ENCODE data around the gene KHDC4. TPM values are rescaled to one million over a fixed set of nuclear protein-coding genes. Genes with fewer than 3 reads are reported as not detected.

The KHDC4 gene
- total and polyA plus RNA-seq, 2 of the 13 experiments (the other 11 are each of a cell fraction or from before 2014, with no cell fraction given), result 33.5 to 92.0 TPM

DNA sequence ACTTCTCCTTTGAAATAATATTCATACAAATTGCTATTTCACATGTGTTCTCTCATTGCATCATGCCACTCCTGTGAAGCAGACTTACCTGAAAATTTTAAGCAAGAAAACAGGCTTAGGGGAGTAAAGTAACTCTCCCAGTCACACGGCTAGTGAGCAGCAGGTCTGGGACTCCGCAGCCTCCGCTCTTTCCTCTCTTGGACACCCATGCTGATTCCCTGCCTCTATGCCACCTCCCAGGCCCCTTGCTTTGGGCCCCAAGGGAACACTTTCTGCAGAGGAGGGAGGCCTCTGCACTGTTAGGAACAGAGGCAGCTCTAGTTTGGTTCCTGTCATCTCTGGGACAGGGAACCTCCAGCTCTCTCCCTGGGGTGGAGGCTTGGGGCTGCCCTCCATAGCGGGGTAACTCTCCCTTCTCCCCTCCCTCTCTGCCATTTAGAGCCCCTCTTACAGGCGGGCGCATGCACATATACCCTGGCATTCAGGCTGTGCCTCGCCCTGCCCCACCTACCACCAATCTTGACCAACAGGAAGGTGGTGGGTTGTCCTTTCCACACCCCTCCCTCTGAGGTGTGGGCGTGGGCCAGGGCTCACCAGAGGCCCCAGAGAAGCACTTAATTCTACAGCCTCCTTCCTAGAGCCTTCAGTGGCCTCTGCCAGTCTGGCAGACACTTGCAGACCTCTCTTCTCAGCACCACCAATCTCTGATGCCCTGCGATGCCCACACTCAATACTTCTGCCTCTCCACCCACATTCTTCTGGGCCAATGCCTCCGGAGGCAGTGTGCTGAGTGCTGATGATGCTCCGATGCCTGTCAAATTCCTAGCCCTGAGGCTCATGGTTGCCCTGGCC lies 7.0 kb upstream of the KHDC4 start, which contains the start of gene RXFP4 (continued):
- TF ChIP-seq ZNF788 (CRISPR knock-in tag; IDR thresholded peaks at IDR 0.05; ENCODE audit: borderline replicate concordance), result no peak
- no peak for TF ChIP-seq MAFF (IDR thresholded peaks at IDR 0.05; ENCODE audit: low read depth, low read length)
- TF ChIP-seq, protein P1, sequence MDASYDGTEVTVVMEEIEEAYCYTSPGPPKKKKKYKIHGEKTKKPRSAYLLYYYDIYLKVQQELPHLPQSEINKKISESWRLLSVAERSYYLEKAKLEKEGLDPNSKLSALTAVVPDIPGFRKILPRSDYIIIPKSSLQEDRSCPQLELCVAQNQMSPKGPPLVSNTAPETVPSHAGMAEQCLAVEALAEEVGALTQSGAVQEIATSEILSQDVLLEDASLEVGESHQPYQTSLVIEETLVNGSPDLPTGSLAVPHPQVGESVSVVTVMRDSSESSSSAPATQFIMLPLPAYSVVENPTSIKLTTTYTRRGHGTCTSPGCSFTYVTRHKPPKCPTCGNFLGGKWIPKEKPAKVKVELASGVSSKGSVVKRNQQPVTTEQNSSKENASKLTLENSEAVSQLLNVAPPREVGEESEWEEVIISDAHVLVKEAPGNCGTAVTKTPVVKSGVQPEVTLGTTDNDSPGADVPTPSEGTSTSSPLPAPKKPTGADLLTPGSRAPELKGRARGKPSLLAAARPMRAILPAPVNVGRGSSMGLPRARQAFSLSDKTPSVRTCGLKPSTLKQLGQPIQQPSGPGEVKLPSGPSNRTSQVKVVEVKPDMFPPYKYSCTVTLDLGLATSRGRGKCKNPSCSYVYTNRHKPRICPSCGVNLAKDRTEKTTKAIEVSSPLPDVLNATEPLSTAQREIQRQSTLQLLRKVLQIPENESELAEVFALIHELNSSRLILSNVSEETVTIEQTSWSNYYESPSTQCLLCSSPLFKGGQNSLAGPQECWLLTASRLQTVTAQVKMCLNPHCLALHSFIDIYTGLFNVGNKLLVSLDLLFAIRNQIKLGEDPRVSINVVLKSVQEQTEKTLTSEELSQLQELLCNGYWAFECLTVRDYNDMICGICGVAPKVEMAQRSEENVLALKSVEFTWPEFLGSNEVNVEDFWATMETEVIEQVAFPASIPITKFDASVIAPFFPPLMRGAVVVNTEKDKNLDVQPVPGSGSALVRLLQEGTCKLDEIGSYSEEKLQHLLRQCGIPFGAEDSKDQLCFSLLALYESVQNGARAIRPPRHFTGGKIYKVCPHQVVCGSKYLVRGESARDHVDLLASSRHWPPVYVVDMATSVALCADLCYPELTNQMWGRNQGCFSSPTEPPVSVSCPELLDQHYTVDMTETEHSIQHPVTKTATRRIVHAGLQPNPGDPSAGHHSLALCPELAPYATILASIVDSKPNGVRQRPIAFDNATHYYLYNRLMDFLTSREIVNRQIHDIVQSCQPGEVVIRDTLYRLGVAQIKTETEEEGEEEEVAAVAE (CRISPR knock-in tag; IDR thresholded peaks at IDR 0.05; ENCODE audit: borderline replicate concordance), result 0 out of 2 replicates have a peak, but pooled peaks have one; percentile 11
- TF ChIP-seq, protein P2, sequence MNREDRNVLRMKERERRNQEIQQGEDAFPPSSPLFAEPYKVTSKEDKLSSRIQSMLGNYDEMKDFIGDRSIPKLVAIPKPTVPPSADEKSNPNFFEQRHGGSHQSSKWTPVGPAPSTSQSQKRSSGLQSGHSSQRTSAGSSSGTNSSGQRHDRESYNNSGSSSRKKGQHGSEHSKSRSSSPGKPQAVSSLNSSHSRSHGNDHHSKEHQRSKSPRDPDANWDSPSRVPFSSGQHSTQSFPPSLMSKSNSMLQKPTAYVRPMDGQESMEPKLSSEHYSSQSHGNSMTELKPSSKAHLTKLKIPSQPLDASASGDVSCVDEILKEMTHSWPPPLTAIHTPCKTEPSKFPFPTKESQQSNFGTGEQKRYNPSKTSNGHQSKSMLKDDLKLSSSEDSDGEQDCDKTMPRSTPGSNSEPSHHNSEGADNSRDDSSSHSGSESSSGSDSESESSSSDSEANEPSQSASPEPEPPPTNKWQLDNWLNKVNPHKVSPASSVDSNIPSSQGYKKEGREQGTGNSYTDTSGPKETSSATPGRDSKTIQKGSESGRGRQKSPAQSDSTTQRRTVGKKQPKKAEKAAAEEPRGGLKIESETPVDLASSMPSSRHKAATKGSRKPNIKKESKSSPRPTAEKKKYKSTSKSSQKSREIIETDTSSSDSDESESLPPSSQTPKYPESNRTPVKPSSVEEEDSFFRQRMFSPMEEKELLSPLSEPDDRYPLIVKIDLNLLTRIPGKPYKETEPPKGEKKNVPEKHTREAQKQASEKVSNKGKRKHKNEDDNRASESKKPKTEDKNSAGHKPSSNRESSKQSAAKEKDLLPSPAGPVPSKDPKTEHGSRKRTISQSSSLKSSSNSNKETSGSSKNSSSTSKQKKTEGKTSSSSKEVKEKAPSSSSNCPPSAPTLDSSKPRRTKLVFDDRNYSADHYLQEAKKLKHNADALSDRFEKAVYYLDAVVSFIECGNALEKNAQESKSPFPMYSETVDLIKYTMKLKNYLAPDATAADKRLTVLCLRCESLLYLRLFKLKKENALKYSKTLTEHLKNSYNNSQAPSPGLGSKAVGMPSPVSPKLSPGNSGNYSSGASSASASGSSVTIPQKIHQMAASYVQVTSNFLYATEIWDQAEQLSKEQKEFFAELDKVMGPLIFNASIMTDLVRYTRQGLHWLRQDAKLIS (CRISPR knock-in tag; IDR thresholded peaks at IDR 0.05), result peak; percentile 27; the same call in 1 of the 2 replicates
- no peak for TF ChIP-seq RFX1 (IDR thresholded peaks at IDR 0.05)
- TF ChIP-seq NAIF1 (CRISPR knock-in tag; IDR thresholded peaks at IDR 0.05; ENCODE audit: borderline replicate concordance), result no peak
- no peak for TF ChIP-seq REL (CRISPR knock-in tag; conservative IDR thresholded peaks at IDR 0.05)
- no peak for TF ChIP-seq NFKBIZ (CRISPR knock-in tag; IDR thresholded peaks at IDR 0.05)
- TF ChIP-seq, protein P3, sequence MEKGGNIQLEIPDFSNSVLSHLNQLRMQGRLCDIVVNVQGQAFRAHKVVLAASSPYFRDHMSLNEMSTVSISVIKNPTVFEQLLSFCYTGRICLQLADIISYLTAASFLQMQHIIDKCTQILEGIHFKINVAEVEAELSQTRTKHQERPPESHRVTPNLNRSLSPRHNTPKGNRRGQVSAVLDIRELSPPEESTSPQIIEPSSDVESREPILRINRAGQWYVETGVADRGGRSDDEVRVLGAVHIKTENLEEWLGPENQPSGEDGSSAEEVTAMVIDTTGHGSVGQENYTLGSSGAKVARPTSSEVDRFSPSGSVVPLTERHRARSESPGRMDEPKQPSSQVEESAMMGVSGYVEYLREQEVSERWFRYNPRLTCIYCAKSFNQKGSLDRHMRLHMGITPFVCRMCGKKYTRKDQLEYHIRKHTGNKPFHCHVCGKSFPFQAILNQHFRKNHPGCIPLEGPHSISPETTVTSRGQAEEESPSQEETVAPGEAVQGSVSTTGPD (CRISPR knock-in tag; IDR thresholded peaks at IDR 0.05), result no peak
- no peak for TF ChIP-seq RFXANK (CRISPR knock-in tag; IDR thresholded peaks at IDR 0.05)
- no peak for TF ChIP-seq ZNF136 (CRISPR knock-in tag; IDR thresholded peaks at IDR 0.05; ENCODE audit: low read depth)
- 0 out of 2 replicates have a peak, but pooled peaks have one; percentile 58 for TF ChIP-seq ZNF333 (CRISPR knock-in tag; IDR thresholded peaks at IDR 0.05; ENCODE audit: borderline replicate concordance)
- no peak for TF ChIP-seq GLI4 (CRISPR knock-in tag; IDR thresholded peaks at IDR 0.05; ENCODE audit: borderline replicate concordance)
- no peak for TF ChIP-seq HNF4A (CRISPR knock-in tag; IDR thresholded peaks at IDR 0.05)
- no peak for TF ChIP-seq ZNF484 (CRISPR knock-in tag; IDR thresholded peaks at IDR 0.05; ENCODE audit: borderline replicate concordance, low read depth)
- TF ChIP-seq, protein P4, sequence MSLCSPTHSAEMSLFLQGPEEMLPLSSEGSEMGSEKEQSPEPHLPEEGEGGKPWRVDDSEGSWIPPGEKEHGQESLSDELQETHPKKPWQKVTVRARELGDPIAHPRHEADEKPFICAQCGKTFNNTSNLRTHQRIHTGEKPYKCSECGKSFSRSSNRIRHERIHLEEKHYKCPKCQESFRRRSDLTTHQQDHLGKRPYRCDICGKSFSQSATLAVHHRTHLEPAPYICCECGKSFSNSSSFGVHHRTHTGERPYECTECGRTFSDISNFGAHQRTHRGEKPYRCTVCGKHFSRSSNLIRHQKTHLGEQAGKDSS (CRISPR knock-in tag; IDR thresholded peaks at IDR 0.05; ENCODE audit: borderline replicate concordance, low read depth), result no peak
- no peak for TF ChIP-seq TP53 (CRISPR knock-in tag; conservative IDR thresholded peaks at IDR 0.05)
- TF ChIP-seq ZNF317 (CRISPR knock-in tag; IDR thresholded peaks at IDR 0.05), result no peak
- TF ChIP-seq HOXA5 (CRISPR knock-in tag; IDR thresholded peaks at IDR 0.05), result 0 out of 2 replicates have a peak, but pooled peaks have one; percentile 47
